Endothelial cell of umbilical vein (primary cell): ENCODE data around the gene MTAP. TPM values are rescaled to one million over a fixed set of nuclear protein-coding genes. Genes with fewer than 3 reads are reported as not detected.

ENCODE experiments used
- BruUV-seq: library from RNA; stranded (reverse); fragments of 400-500 nt; replicated peaks from 2 replicates; lab custom pipeline; 2021; lab: Mats Ljungman, UMichigan
- CTCF ChIA-PET: fragments of 300-600, 350-600 bp; sonication (Branson Sonifier 250); formaldehyde crosslinking; loops from one replicate; lab custom pipeline; 2021; ENCODE audit warnings: antibody characterized with exemption, inconsistent platforms; lab: Charles Lee
- POLR2A ChIA-PET: fragments of 300-600, 350-600 bp; sonication (Branson Sonifier 250); formaldehyde crosslinking; loops from one replicate; lab custom pipeline; 2021; ENCODE audit warnings: antibody characterized with exemption, inconsistent platforms; lab: Charles Lee
- DNase-seq: peaks from one replicate; pipeline ENCODE4 v3.0.0-alpha.2; 2011; ENCODE audit warnings: low read depth, low spot score
- FAIRE-seq: peaks from 2 replicates; lab custom pipeline; 2011; peaks lifted over from hg19 to GRCh38; lab: Jason Lieb, UNC
- H2AFZ ChIP-seq: 2 replicates; pipeline ENCODE4 v1.6.0; 2012; ENCODE audit warnings: low read depth, low read length, control low read depth, inconsistent platforms
- H3K27ac ChIP-seq: 2 replicates; pipeline ENCODE4 v1.5.1; 2011; ENCODE audit warnings: low read depth, mild to moderate bottlenecking, control low read depth, low read length, moderate library complexity; ENCODE audit not compliant: insufficient read depth
- H3K27me3 ChIP-seq, 2 experiments: 2 replicates each; pipeline versions ENCODE4 v1.6.0 to v1.6.1; 2011; ENCODE audit warnings: low read length in 2 of 2, mixed read lengths in 1 of 2; ENCODE audit not compliant: control insufficient read depth in 2 of 2, insufficient read depth in 2 of 2
- H3K36me3 ChIP-seq, 2 experiments: 2 replicates in 1 of 2; 3 replicates in 1 of 2; pipeline ENCODE4 v1.5.1; 2011; ENCODE audit warnings: low read length in 2 of 2, mild to moderate bottlenecking in 1 of 2, moderate library complexity in 1 of 2; ENCODE audit not compliant: control insufficient read depth in 2 of 2, insufficient read depth in 2 of 2; ENCODE audit errors: extremely low read depth in 1 of 2
- H3K4me1 ChIP-seq: 3 replicates; pipeline ENCODE4 v1.5.1; 2011; ENCODE audit warnings: mild to moderate bottlenecking, low read length; ENCODE audit not compliant: control insufficient read depth, insufficient read depth; ENCODE audit errors: extremely low read depth
- H3K4me2 ChIP-seq: 2 replicates; pipeline ENCODE4 v1.6.1; 2011; ENCODE audit warnings: low read length, control low read depth, mixed read lengths; ENCODE audit not compliant: insufficient read depth
- H3K4me3 ChIP-seq, 3 experiments: fragments of 200-600 bp in 1 of 3; sonication (generic), shearing (Covaris generic) in 1 of 3; replicated peaks in 1 of 3; 2 replicates each; pipeline ENCODE4 v1.5.1; 2011 to 2016; ENCODE audit warnings: control low read depth in 3 of 3, low read length in 3 of 3, mild to moderate bottlenecking in 2 of 3, inconsistent platforms in 1 of 3, low read depth in 1 of 3, moderate library complexity in 1 of 3; ENCODE audit not compliant: insufficient read depth in 1 of 3
- H3K79me2 ChIP-seq: 2 replicates; pipeline ENCODE4 v1.6.0; 2012; ENCODE audit warnings: low read length, inconsistent platforms; ENCODE audit not compliant: control insufficient read depth, insufficient read depth
- H3K9ac ChIP-seq: replicated peaks from 2 replicates; pipeline ENCODE3; 2011; ENCODE audit warnings: low read length, control low read depth; ENCODE audit not compliant: insufficient read depth; ENCODE audit errors: extremely low read depth
- H3K9me1 ChIP-seq: replicated peaks from 3 replicates; pipeline ENCODE4 v1.6.0; 2011; ENCODE audit warnings: mild to moderate bottlenecking, low read length; ENCODE audit not compliant: control insufficient read depth, insufficient read depth; ENCODE audit errors: extremely low read depth
- H3K9me3 ChIP-seq: replicated peaks from 2 replicates; pipeline ENCODE4 v1.5.1; 2012; ENCODE audit warnings: low read length, inconsistent platforms; ENCODE audit not compliant: control insufficient read depth, insufficient read depth
- H4K20me1 ChIP-seq: replicated peaks from 2 replicates; pipeline ENCODE3; 2011; ENCODE audit warnings: mild to moderate bottlenecking, low read length; ENCODE audit not compliant: control insufficient read depth, insufficient read depth; ENCODE audit errors: extremely low read depth
- EZH2 ChIP-seq: IDR thresholded peaks from 2 replicates; pipeline ENCODE4 v1.6.1; 2012; ENCODE audit warnings: borderline replicate concordance, low read depth, mild to moderate bottlenecking, moderate library complexity, low read length, inconsistent platforms; ENCODE audit not compliant: severe bottlenecking
- FOS ChIP-seq: IDR thresholded peaks from 2 replicates; pipeline ENCODE4 v1.6.1; 2011; ENCODE audit warnings: mild to moderate bottlenecking, low read length, moderate library complexity, borderline replicate concordance; ENCODE audit not compliant: insufficient read depth
- GATA2 ChIP-seq: IDR thresholded peaks from 2 replicates; pipeline ENCODE4 v1.7.0; 2011; ENCODE audit warnings: low read depth, mild to moderate bottlenecking, moderate library complexity, mixed read lengths, low read length; ENCODE audit not compliant: insufficient read length, insufficient read depth
- JUN ChIP-seq: IDR thresholded peaks from 2 replicates; pipeline ENCODE4 v1.6.1; 2011; ENCODE audit warnings: borderline replicate concordance, low read depth; ENCODE audit not compliant: insufficient read length, insufficient read depth
- MYC ChIP-seq: IDR thresholded peaks from one replicate; pipeline ENCODE4 v1.6.1; 2011; ENCODE audit warnings: mild to moderate bottlenecking, low read depth, low read length
- POLR2A ChIP-seq: IDR thresholded peaks from 2 replicates; pipeline ENCODE4 v1.6.1; 2012; ENCODE audit warnings: low read depth, mild to moderate bottlenecking, control low read depth, low read length
- POLR2AphosphoS5 ChIP-seq: IDR thresholded peaks from 2 replicates; pipeline ENCODE4 v1.6.1; 2012; ENCODE audit warnings: low read depth, mild to moderate bottlenecking, control low read depth, low read length, moderate library complexity; ENCODE audit not compliant: insufficient read depth
- dilution Hi-C: fragments of 300-500 bp; cut with MboI; formaldehyde crosslinking; loops from one replicate; pipeline ENCODE4 v1.15.0; 2019; ENCODE audit warnings: low sequenced_read_pairs; ENCODE audit not compliant: extremely low pct_ligation_motif_present
- intact Hi-C: fragments of 100-400 bp; cut with micrococcal nuclease; formaldehyde crosslinking; loops from one replicate; pipeline ENCODE4 v1.10.0; 2022
- polyA plus RNA-seq, 4 experiments: library from polyadenylated mRNA; depleted of rRNA in 3 of 4; stranded (reverse) in 3 of 4; unstranded in 1 of 4; fragments of >200 nt; gene quantifications; 2 replicates each; pipeline versions ENCODE4 v1.2.1 to v1.2.3, GENCODE V29; 2011 to 2012; ENCODE audit warnings: missing spikeins in 1 of 4
- total RNA-seq: library from RNA; stranded (reverse); gene quantifications from 2 replicates; pipeline ENCODE4 v1.2.3, GENCODE V29; 2021
- TF ChIP-seq, protein P1 (sequence below): IDR thresholded peaks from 2 replicates; pipeline ENCODE4 v1.6.1; 2011; ENCODE audit not compliant: insufficient read depth, insufficient read length
- TF ChIP-seq, protein P2 (sequence below), 2 donors: IDR thresholded peaks; 1 replicate in 1 of 2; 2 replicates in 1 of 2; pipeline ENCODE4 v1.5.1; 2011; ENCODE audit warnings: low read length in 2 of 2, mild to moderate bottlenecking in 2 of 2, moderate library complexity in 2 of 2, control low read depth in 1 of 2, inconsistent platforms in 1 of 2, low read depth in 1 of 2; ENCODE audit not compliant: insufficient read depth in 1 of 2; ENCODE audit errors: extremely low read depth in 1 of 2

Gene MTAP
- total and polyA plus RNA-seq, 2 donors (not counting 3 experiments of a cell fraction or from before 2014, with no cell fraction given) = 11.3 to 55.1 TPM

DNA sequence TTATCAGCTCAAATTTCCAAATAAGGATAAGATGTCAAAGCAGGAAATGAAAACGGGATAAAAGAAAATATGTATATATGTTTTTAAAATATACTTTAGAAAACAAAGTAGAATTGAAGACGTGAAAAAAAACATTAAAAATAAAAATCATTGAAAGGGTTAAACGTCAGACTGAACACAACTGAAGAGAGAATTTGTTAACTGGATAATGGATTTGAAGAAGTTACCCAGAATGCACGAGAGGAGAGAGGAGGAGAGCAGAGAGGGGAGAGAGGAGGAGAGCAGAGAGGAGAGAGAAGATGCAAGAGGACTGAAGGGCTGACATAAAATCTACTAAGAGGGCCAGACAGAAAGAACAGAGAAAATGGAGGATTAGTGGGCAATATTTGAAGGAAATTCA lies 103.8 kb downstream of the MTAP start:
- H3K4me2 ChIP-seq = no peak overlapping the region
- no peak overlapping the region for H3K4me3 ChIP-seq
- TF ChIP-seq JUN = no peak
- TF ChIP-seq, protein P1, sequence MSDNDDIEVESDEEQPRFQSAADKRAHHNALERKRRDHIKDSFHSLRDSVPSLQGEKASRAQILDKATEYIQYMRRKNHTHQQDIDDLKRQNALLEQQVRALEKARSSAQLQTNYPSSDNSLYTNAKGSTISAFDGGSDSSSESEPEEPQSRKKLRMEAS = no peak
- no peak for TF ChIP-seq EZH2
- no peak for TF ChIP-seq FOS
- TF ChIP-seq GATA2 = no peak
- no peak for TF ChIP-seq MYC
- TF ChIP-seq, protein P2, sequence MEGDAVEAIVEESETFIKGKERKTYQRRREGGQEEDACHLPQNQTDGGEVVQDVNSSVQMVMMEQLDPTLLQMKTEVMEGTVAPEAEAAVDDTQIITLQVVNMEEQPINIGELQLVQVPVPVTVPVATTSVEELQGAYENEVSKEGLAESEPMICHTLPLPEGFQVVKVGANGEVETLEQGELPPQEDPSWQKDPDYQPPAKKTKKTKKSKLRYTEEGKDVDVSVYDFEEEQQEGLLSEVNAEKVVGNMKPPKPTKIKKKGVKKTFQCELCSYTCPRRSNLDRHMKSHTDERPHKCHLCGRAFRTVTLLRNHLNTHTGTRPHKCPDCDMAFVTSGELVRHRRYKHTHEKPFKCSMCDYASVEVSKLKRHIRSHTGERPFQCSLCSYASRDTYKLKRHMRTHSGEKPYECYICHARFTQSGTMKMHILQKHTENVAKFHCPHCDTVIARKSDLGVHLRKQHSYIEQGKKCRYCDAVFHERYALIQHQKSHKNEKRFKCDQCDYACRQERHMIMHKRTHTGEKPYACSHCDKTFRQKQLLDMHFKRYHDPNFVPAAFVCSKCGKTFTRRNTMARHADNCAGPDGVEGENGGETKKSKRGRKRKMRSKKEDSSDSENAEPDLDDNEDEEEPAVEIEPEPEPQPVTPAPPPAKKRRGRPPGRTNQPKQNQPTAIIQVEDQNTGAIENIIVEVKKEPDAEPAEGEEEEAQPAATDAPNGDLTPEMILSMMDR (IDR thresholded peaks at IDR 0.05; ENCODE audit: extremely low read depth in 1 of 2, insufficient read depth in 1 of 2, low read depth in 1 of 2, low read length in 2 of 2) = no peak
- TF ChIP-seq POLR2A = no peak
- TF ChIP-seq POLR2AphosphoS5 = no peak
- peaks cover 2% of the 10 kb centered on the region for H3K9me1 ChIP-seq
- H3K9me3 ChIP-seq = no peaks in the 10 kb centered on the region
- no peaks in the 10 kb centered on the region for H3K36me3 ChIP-seq
- DNase-seq (no peak), FAIRE-seq (no peak)
- H3K27ac ChIP-seq = no peak overlapping the region
- intact Hi-C loops (no loop called here), dilution Hi-C loops (no loop called here)
- H3K79me2 ChIP-seq = no peaks in the 10 kb centered on the region
- CTCF ChIA-PET = no interaction called here
- H2AFZ ChIP-seq = no peak overlapping the region
- BruUV-seq = no TSS peak
- no peaks in the 10 kb centered on the region for H3K27me3 ChIP-seq
- no peaks in the 10 kb centered on the region for H4K20me1 ChIP-seq
- no peak overlapping the region for H3K9ac ChIP-seq
- H3K4me1 ChIP-seq = peaks cover 18% of the 10 kb centered on the region
- POLR2A ChIA-PET = no interaction called here
